ENCODE results near the gene CDKAL1. TPM values are rescaled to one million over a fixed set of nuclear protein-coding genes. Genes with fewer than 3 reads are reported as not detected.
"Not testable (repeated sequence)": the region's sequence is repeated elsewhere in the genome, so short reads cannot be mapped to it uniquely, and the experiment has no call there.

CDKAL1 gene
- total RNA-seq, 1 donor from 2014 or later = 29.5 TPM

GRCh38 chr6:20915156-20915555 is 380.9 kb downstream of the CDKAL1 start:
- intact Hi-C loops (cut with micrococcal nuclease) = no loop called here

- intact Hi-C loops (cut with micrococcal nuclease) = no loop called here
Measured at GRCh38 chr6:20915626-20916025, 381.4 kb downstream of the CDKAL1 start.

GRCh38 chr6:20916086-20916485 is 381.8 kb downstream of the CDKAL1 start:
- intact Hi-C loops (cut with micrococcal nuclease) = no loop called here

GRCh38 chr6:20918868-20919267 is 384.6 kb downstream of the CDKAL1 start:
- intact Hi-C loops (cut with micrococcal nuclease) = no loop called here

GRCh38 chr6:20919677-20920385 is 385.6 kb downstream of the CDKAL1 start:
- intact Hi-C loops (cut with micrococcal nuclease) = no loop called here

- intact Hi-C loops (cut with micrococcal nuclease) = no loop called here
Measured at GRCh38 chr6:20921578-20921977, 387.3 kb downstream of the CDKAL1 start.

- intact Hi-C loops (cut with micrococcal nuclease) = no loop called here
Measured at GRCh38 chr6:20922743-20923142, 388.5 kb downstream of the CDKAL1 start.

GRCh38 chr6:20924094-20924493 is 389.8 kb downstream of the CDKAL1 start:
- intact Hi-C loops (cut with micrococcal nuclease) = not testable (repeated sequence)

- intact Hi-C loops (cut with micrococcal nuclease) = no loop called here
Measured at GRCh38 chr6:20924911-20925543, 390.8 kb downstream of the CDKAL1 start.

- intact Hi-C loops (cut with micrococcal nuclease) = no loop called here
Measured at GRCh38 chr6:20927130-20927860, 393.0 kb downstream of the CDKAL1 start.

- intact Hi-C loops (cut with micrococcal nuclease) = no loop called here
Measured at GRCh38 chr6:20929283-20929682, 395.0 kb downstream of the CDKAL1 start.

GRCh38 chr6:20931093-20931492 is 396.8 kb downstream of the CDKAL1 start:
- intact Hi-C loops (cut with micrococcal nuclease) = no loop called here

- intact Hi-C loops (cut with micrococcal nuclease) = no loop called here
Measured at GRCh38 chr6:20931772-20932171, 397.5 kb downstream of the CDKAL1 start.

- intact Hi-C loops (cut with micrococcal nuclease) = no loop called here
Measured at GRCh38 chr6:20932284-20932683, 398.0 kb downstream of the CDKAL1 start.

GRCh38 chr6:20933057-20933788 is 399.0 kb downstream of the CDKAL1 start:
- intact Hi-C loops (cut with micrococcal nuclease) = no loop called here

- intact Hi-C loops (cut with micrococcal nuclease) = no loop called here
Measured at GRCh38 chr6:20936949-20937348, 402.7 kb downstream of the CDKAL1 start.

- intact Hi-C loops (cut with micrococcal nuclease) = no loop called here
Measured at GRCh38 chr6:20939161-20939775, 405.0 kb downstream of the CDKAL1 start.

- intact Hi-C loops (cut with micrococcal nuclease) = no loop called here
Measured at GRCh38 chr6:20943040-20943627, 408.9 kb downstream of the CDKAL1 start.

- intact Hi-C loops (cut with micrococcal nuclease) = no loop called here
Measured at GRCh38 chr6:20943922-20944321, 409.7 kb downstream of the CDKAL1 start.

- intact Hi-C loops (cut with micrococcal nuclease) = no loop called here
Measured at GRCh38 chr6:20946022-20946421, 411.8 kb downstream of the CDKAL1 start.

- intact Hi-C loops (cut with micrococcal nuclease) = no loop called here
Measured at GRCh38 chr6:20946890-20947289, 412.6 kb downstream of the CDKAL1 start.

All from T-helper 2 cell treated with Interferon-gamma antibody and Interleukin-4, amounts not matched to agents 100 ng/mL and 5 ng/mL, for 36 hours (primary cell).